ENCODE measurements around the gene ABHD18.
"Not testable (repeated sequence)": the region's sequence is repeated elsewhere in the genome, so short reads cannot be mapped to it uniquely, and the experiment has no call there.

ABHD18 gene

GRCh38 chr4:127959794-127960193 is 5.4 kb upstream of the ABHD18 start (continued):
- TF ChIP-seq, protein P1, sequence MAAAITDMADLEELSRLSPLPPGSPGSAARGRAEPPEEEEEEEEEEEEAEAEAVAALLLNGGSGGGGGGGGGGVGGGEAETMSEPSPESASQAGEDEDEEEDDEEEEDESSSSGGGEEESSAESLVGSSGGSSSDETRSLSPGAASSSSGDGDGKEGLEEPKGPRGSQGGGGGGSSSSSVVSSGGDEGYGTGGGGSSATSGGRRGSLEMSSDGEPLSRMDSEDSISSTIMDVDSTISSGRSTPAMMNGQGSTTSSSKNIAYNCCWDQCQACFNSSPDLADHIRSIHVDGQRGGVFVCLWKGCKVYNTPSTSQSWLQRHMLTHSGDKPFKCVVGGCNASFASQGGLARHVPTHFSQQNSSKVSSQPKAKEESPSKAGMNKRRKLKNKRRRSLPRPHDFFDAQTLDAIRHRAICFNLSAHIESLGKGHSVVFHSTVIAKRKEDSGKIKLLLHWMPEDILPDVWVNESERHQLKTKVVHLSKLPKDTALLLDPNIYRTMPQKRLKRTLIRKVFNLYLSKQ (tag by site-specific recombination; IDR thresholded peaks at IDR 0.05; ENCODE audit: borderline replicate concordance), result no peak
- TF ChIP-seq SCRT1 (tag by site-specific recombination; IDR thresholded peaks at IDR 0.05; ENCODE audit: borderline replicate concordance), result no peak
- TF ChIP-seq SALL2 (tag by site-specific recombination; IDR thresholded peaks at IDR 0.05; ENCODE audit: borderline replicate concordance), result no peak
- no peak for TF ChIP-seq ZNF580 (tag by site-specific recombination; IDR thresholded peaks at IDR 0.05)
- no peak for TF ChIP-seq ZNF629 (tag by site-specific recombination; IDR thresholded peaks at IDR 0.05)

DNA sequence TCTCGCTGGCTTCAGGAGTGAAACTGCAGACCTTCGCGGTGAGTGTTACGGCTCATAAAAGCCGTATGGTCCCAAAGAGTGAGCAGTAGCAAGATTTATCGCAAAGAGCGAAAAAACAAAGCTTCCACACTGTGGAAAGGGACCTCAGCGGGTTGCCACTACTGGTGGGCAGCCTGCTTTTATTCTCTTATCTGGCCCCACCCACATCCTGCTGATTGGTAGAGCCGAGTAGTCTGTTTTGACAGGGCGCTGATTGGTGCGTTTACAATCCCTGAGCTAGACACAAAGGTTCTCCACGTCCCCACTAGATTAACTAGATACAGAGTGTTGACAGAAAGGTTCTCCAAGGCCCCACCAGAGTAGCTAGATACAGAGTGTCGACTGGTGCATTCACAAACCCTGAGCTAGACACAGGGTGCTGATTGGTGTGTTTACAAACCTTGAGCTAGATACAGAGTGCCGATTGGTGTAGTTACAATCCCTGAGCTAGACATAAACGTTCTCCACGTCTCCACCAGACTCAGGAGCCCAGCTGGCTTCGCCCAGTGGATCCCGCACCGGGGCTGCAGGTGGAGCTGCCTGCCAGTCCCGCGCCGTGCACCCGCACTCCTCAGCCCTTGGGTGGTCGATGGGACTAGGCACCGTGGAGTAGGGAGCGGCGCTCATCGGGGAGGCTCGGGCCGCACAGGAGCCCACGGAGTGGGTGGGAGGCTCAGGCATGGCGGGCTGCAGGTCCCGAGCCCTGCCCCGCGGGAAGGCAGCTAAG is 1.4 kb upstream of the ABHD18 start:
- TF ChIP-seq ZBTB6 (tag by site-specific recombination; IDR thresholded peaks at IDR 0.05), result peak; percentile 83; the same call in 1 of the 2 replicates
- peak; percentile 21 for TF ChIP-seq ZBTB26 (tag by site-specific recombination; optimal IDR thresholded peaks at IDR 0.05)
- POLR2A ChIA-PET, result interaction anchor here (2.1 kb wide), 1 partner anchor 83 kb away, joined by 27 read pairs; the partner anchor contains the start of gene PLK4
- CTCF ChIA-PET; H3K9me3 ChIP-seq (ENCODE audit: control insufficient read depth, insufficient read depth, low read depth, low read length); H3K27ac ChIP-seq (ENCODE audit: extremely low read depth, low read depth, low read length); H3K4me1 ChIP-seq (ENCODE audit: control insufficient read depth, insufficient read depth, low read length): not testable (repeated sequence)
- Histone ChIP-seq H3K36me3 (ENCODE audit: control insufficient read depth in 2 of 2, insufficient read depth in 1 of 2, low read length in 2 of 2) (peaks cover 0 to 13% of the 10 kb centered on the region in 2 experiments; a peak in 1 of 3 replicates), H3K4me3 (ENCODE audit: low read depth, low read length) (peak overlapping the region; percentile 36)

GRCh38 chr4:127964426-127965061 is 662 bp upstream of the ABHD18 start:
- H3K9me3 ChIP-seq (ENCODE audit: control insufficient read depth, insufficient read depth, low read depth, low read length); CTCF ChIA-PET; H3K4me1 ChIP-seq (ENCODE audit: control insufficient read depth, insufficient read depth, low read length): not testable (repeated sequence)
- Histone ChIP-seq H3K27ac (ENCODE audit: extremely low read depth, low read depth, low read length) (peak overlapping the region; percentile 47; the same call in 1 of the 2 replicates), H3K4me3 (ENCODE audit: low read depth, low read length) (peak overlapping the region; percentile 69), H3K36me3 (ENCODE audit: control insufficient read depth in 2 of 2, insufficient read depth in 1 of 2, low read length in 2 of 2) (peaks cover 0 to 13% of the 10 kb centered on the region in 2 experiments; a peak in 1 of 3 replicates)
- POLR2A ChIA-PET, result interaction anchor here (0.7 to 2.1 kb wide), 13 partner anchors 10 to 342 kb away, joined by 3 to 32 read pairs (median 4); partner anchors contain the start of genes INTU, LARP1B, PGRMC2 and PLK4
- 0 out of 2 replicates have a peak, but pooled peaks have one; percentile 7 for TF ChIP-seq KLF16 (tag by site-specific recombination; IDR thresholded peaks at IDR 0.05)
- TF ChIP-seq ZFHX2 (tag by site-specific recombination; conservative IDR thresholded peaks at IDR 0.05), result peak; percentile 65
- 0 out of 2 replicates have a peak, but pooled peaks have one; percentile 19 for TF ChIP-seq ZBTB6 (tag by site-specific recombination; IDR thresholded peaks at IDR 0.05)
- peak; percentile 21; the same call in 1 of the 2 replicates for TF ChIP-seq ZBTB20 (tag by site-specific recombination; IDR thresholded peaks at IDR 0.05)
- TF ChIP-seq ZFP69B (tag by site-specific recombination; IDR thresholded peaks at IDR 0.05), result 0 out of 2 replicates have a peak, but pooled peaks have one; percentile 13
- peak; percentile 82 for TF ChIP-seq KLF9 (tag by site-specific recombination; IDR thresholded peaks at IDR 0.05; ENCODE audit: low read depth)
- TF ChIP-seq ZNF664 (tag by site-specific recombination; IDR thresholded peaks at IDR 0.05), result 0 out of 2 replicates have a peak, but pooled peaks have one; percentile 8
- TF ChIP-seq, protein P2, sequence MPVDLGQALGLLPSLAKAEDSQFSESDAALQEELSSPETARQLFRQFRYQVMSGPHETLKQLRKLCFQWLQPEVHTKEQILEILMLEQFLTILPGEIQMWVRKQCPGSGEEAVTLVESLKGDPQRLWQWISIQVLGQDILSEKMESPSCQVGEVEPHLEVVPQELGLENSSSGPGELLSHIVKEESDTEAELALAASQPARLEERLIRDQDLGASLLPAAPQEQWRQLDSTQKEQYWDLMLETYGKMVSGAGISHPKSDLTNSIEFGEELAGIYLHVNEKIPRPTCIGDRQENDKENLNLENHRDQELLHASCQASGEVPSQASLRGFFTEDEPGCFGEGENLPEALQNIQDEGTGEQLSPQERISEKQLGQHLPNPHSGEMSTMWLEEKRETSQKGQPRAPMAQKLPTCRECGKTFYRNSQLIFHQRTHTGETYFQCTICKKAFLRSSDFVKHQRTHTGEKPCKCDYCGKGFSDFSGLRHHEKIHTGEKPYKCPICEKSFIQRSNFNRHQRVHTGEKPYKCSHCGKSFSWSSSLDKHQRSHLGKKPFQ (tag by site-specific recombination; IDR thresholded peaks at IDR 0.05), result peak; percentile 69
- TF ChIP-seq SCRT2 (tag by site-specific recombination; IDR thresholded peaks at IDR 0.05), result peak; percentile 67
- 0 out of 2 replicates have a peak, but pooled peaks have one; percentile 10 for TF ChIP-seq PBX3 (CRISPR knock-in tag; IDR thresholded peaks at IDR 0.05)
- peak; percentile 72; the same call in 1 of the 2 replicates for TF ChIP-seq YY1 (tag by site-specific recombination; IDR thresholded peaks at IDR 0.05)
- peak; percentile 61; the same call in 1 of the 2 replicates for TF ChIP-seq EGR2 (tag by site-specific recombination; IDR thresholded peaks at IDR 0.05; ENCODE audit: low read depth)

All from HEK293 (cell line).